WTC11 (cell line): ENCODE results near the gene TTLL5. TPM values are rescaled to one million over a fixed set of nuclear protein-coding genes. Genes with fewer than 3 reads are reported as not detected.

Experiments
- ATAC-seq: fragments of 200-7000 bp; cut with Tn5 transposase; 2 replicates; pipeline ENCODE4 v1.10.0; 2021; ENCODE audit warnings: mild to moderate bottlenecking, moderate library complexity
- CTCF ChIA-PET: fragments of 300-600 bp; sonication (Branson Sonifier 250); formaldehyde crosslinking; loops from one replicate; lab custom pipeline; 2021; ENCODE audit warnings: antibody characterized with exemption; lab: Charles Lee
- POLR2A ChIA-PET: fragments of 350-600 bp; sonication (Branson Sonifier 250); formaldehyde crosslinking; loops from one replicate; lab custom pipeline; 2021; ENCODE audit warnings: antibody characterized with exemption; lab: Charles Lee
- DNase-seq: peaks from one replicate; pipeline ENCODE4 v3.0.0; 2021; ENCODE audit warnings: low spot score
- H3K27ac Mint-ChIP-seq: 2 replicates; pipeline ENCODE4 v1.8.0; 2021; ENCODE audit warnings: mixed read lengths
- H3K27me3 Mint-ChIP-seq: 2 replicates; pipeline ENCODE4 v1.8.0; 2021; ENCODE audit warnings: low read depth, mild to moderate bottlenecking, moderate library complexity, mixed read lengths
- H3K36me3 Mint-ChIP-seq: 2 replicates; pipeline ENCODE4 v1.8.0; 2021; ENCODE audit warnings: mixed read lengths
- H3K4me1 Mint-ChIP-seq: 2 replicates; pipeline ENCODE4 v1.8.0; 2022; ENCODE audit warnings: mixed read lengths
- H3K4me3 Mint-ChIP-seq: 2 replicates; pipeline ENCODE4 v1.8.0; 2021; ENCODE audit warnings: mild to moderate bottlenecking, moderate library complexity, mixed read lengths
- H3K9me3 Mint-ChIP-seq: 2 replicates; pipeline ENCODE4 v1.8.0; 2021; ENCODE audit warnings: mixed read lengths
- CBFB ChIP-seq: sonication (generic); formaldehyde crosslinking; IDR thresholded peaks from 2 replicates; pipeline ENCODE4 v1.8.1; 2022; ENCODE audit warnings: mild to moderate bottlenecking, low read depth, missing genetic modification reagents
- CREM ChIP-seq: sonication (generic); formaldehyde crosslinking; IDR thresholded peaks from 2 replicates; pipeline ENCODE4 v1.8.1; 2022; ENCODE audit warnings: mild to moderate bottlenecking, missing genetic modification reagents, moderate library complexity
- ELF4 ChIP-seq: sonication (generic); formaldehyde crosslinking; IDR thresholded peaks from 2 replicates; pipeline ENCODE4 v1.8.1; 2022; ENCODE audit warnings: low read depth, mild to moderate bottlenecking, moderate library complexity, missing genetic modification reagents
- GABPB1 ChIP-seq: sonication (generic); formaldehyde crosslinking; IDR thresholded peaks from 2 replicates; pipeline ENCODE4 v1.8.1; 2023; ENCODE audit warnings: mild to moderate bottlenecking, missing genetic modification reagents
- HMGA2 ChIP-seq: fragments of 250-450 bp; sonication (Bioruptor Pico); IDR thresholded peaks from 2 replicates; pipeline ENCODE4 v1.4.0; 2021; ENCODE audit warnings: mild to moderate bottlenecking, moderate library complexity
- IRF2 ChIP-seq: sonication (generic); formaldehyde crosslinking; IDR thresholded peaks from 2 replicates; pipeline ENCODE4 v1.8.0; 2022; ENCODE audit warnings: low read depth, missing genetic modification reagents, borderline replicate concordance
- JUN ChIP-seq: sonication (generic); formaldehyde crosslinking; IDR thresholded peaks from 2 replicates; pipeline ENCODE4 v1.8.0; 2023; ENCODE audit warnings: mild to moderate bottlenecking, missing genetic modification reagents
- KAT7 ChIP-seq: sonication (generic); formaldehyde crosslinking; IDR thresholded peaks from 2 replicates; pipeline ENCODE4 v1.8.1; 2023; ENCODE audit warnings: missing genetic modification reagents, mild to moderate bottlenecking, borderline replicate concordance
- MAX ChIP-seq: sonication (generic); formaldehyde crosslinking; IDR thresholded peaks from 2 replicates; pipeline ENCODE4 v1.8.0; 2022; ENCODE audit warnings: mild to moderate bottlenecking, missing genetic modification reagents
- MXD4 ChIP-seq: fragments of 250-450 bp; sonication (Bioruptor Pico); IDR thresholded peaks from 2 replicates; pipeline ENCODE4 v1.8.0; 2021; ENCODE audit warnings: mild to moderate bottlenecking, moderate library complexity, borderline replicate concordance
- MYBL2 ChIP-seq: sonication (generic); formaldehyde crosslinking; IDR thresholded peaks from 2 replicates; pipeline ENCODE4 v1.8.1; 2023; ENCODE audit warnings: mild to moderate bottlenecking, moderate library complexity, missing genetic modification reagents
- NFATC4 ChIP-seq: fragments of 250-450 bp; sonication (Bioruptor Pico); IDR thresholded peaks from 2 replicates; pipeline ENCODE4 v1.9.0; 2021; ENCODE audit warnings: mild to moderate bottlenecking
- NFYB ChIP-seq: sonication (generic); formaldehyde crosslinking; conservative IDR thresholded peaks from 2 replicates; pipeline ENCODE4 v1.8.0; 2022; ENCODE audit warnings: low read depth, missing genetic modification reagents
- PRRX2 ChIP-seq: fragments of 250-450 bp; sonication (Bioruptor Pico); IDR thresholded peaks from 2 replicates; pipeline ENCODE4 v1.8.0; 2021; ENCODE audit warnings: mild to moderate bottlenecking
- TCF7 ChIP-seq: sonication (generic); formaldehyde crosslinking; IDR thresholded peaks from 2 replicates; pipeline ENCODE4 v1.8.0; 2022; ENCODE audit warnings: mild to moderate bottlenecking, low read depth, missing genetic modification reagents, moderate library complexity
- TP53 ChIP-seq: sonication (generic); formaldehyde crosslinking; IDR thresholded peaks from 2 replicates; pipeline ENCODE4 v1.8.1; 2023; ENCODE audit warnings: mild to moderate bottlenecking, missing genetic modification reagents
- USF1 ChIP-seq: sonication (generic); formaldehyde crosslinking; IDR thresholded peaks from 2 replicates; pipeline ENCODE4 v1.8.0; 2022; ENCODE audit warnings: mild to moderate bottlenecking, missing genetic modification reagents
- ZBTB21 ChIP-seq: sonication (generic); formaldehyde crosslinking; IDR thresholded peaks from 2 replicates; pipeline ENCODE4 v1.8.1; 2023; ENCODE audit warnings: mild to moderate bottlenecking, missing genetic modification reagents, borderline replicate concordance
- ZNF121 ChIP-seq: sonication (generic); formaldehyde crosslinking; IDR thresholded peaks from 2 replicates; pipeline ENCODE4 v1.8.0; 2023; ENCODE audit warnings: missing genetic modification reagents
- total RNA-seq: library from RNA; stranded (reverse); gene quantifications from 3 replicates; pipeline ENCODE4 v1.2.3, GENCODE V29; 2021
- TF ChIP-seq, protein P1 (sequence below): sonication (generic); formaldehyde crosslinking; IDR thresholded peaks from 2 replicates; pipeline ENCODE4 v1.8.1; 2023; ENCODE audit warnings: mild to moderate bottlenecking, moderate library complexity, missing genetic modification reagents
- TF ChIP-seq, protein P2 (sequence below): sonication (generic); formaldehyde crosslinking; IDR thresholded peaks from 2 replicates; pipeline ENCODE4 v1.8.0; 2023; ENCODE audit warnings: missing genetic modification reagents, mild to moderate bottlenecking, borderline replicate concordance
- TF ChIP-seq, protein P3 (sequence below): sonication (generic); formaldehyde crosslinking; IDR thresholded peaks from 2 replicates; pipeline ENCODE4 v1.8.1; 2023; ENCODE audit warnings: mild to moderate bottlenecking, missing genetic modification reagents, moderate library complexity
- TF ChIP-seq, protein P4 (sequence below): fragments of 250-450 bp; sonication (Bioruptor Pico); IDR thresholded peaks from 2 replicates; pipeline ENCODE4 v1.9.0; 2021; ENCODE audit warnings: mild to moderate bottlenecking
- TF ChIP-seq, protein P5 (sequence below): fragments of 250-450 bp; sonication (Bioruptor Pico); IDR thresholded peaks from 2 replicates; pipeline ENCODE4 v1.9.0; 2021; ENCODE audit warnings: mild to moderate bottlenecking

Gene TTLL5
- total RNA-seq, 1 experiment from 2014 or later = 39.6 TPM

DNA sequence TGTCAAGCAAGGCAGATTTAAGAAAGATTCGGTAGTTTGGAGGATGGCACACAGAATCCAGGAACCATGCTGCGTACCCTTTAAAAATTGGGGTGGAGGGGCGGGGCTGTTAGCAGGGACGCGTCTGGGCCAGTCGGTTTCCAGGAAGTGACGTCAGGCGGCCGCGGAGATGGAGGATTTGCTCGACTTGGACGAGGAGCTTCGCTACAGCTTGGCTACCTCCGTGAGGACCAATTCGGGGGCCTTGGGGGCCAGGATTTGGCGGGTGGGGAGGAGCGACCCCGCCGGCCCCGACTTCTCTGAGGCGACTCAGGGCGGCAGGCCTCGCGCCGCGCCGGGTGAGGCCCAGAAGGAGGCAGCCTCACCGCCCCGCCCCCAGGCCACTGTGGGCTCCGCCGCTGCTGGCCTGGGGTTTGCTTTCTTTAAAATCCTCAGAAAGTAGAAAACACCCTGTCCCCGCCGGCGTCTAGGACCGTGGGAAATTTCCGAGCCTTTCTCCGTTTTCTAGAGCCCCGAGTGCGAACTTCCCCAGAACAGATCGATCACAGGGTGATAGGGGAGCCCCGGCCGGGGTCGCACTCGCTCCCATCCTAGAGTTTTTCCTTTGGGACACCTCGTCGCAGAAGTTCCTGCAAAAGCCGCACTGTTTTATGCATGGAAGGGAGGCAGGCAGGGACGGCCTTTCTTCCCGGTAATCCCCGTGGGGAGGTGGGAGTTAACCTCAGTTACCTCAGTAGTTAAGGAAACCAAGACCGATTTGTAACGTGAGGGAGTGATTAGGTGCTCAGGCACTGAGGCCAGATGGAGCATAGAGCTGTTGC lies 324.8 kb downstream of the TTLL5 start, which contains the start of gene IFT43 (continued):
- TF ChIP-seq KAT7 (CRISPR knock-in tag) (no peak), MAX (CRISPR knock-in tag) (no peak), CREM (peak; percentile 88; the same call in 1 of the 2 replicates), GABPB1 (CRISPR knock-in tag) (peak; percentile 36; the same call in 1 of the 2 replicates), NFYB (CRISPR knock-in tag) (no peak), ZBTB21 (no peak), NFATC4 (CRISPR knock-in tag) (no peak), TCF7 (no peak), JUN (CRISPR knock-in tag) (no peak), HMGA2 (CRISPR knock-in tag) (no peak), ELF4 (CRISPR knock-in tag) (no peak), USF1 (no peak), TP53 (no peak), MXD4 (CRISPR knock-in tag) (no peak)
- TF ChIP-seq, protein P1, sequence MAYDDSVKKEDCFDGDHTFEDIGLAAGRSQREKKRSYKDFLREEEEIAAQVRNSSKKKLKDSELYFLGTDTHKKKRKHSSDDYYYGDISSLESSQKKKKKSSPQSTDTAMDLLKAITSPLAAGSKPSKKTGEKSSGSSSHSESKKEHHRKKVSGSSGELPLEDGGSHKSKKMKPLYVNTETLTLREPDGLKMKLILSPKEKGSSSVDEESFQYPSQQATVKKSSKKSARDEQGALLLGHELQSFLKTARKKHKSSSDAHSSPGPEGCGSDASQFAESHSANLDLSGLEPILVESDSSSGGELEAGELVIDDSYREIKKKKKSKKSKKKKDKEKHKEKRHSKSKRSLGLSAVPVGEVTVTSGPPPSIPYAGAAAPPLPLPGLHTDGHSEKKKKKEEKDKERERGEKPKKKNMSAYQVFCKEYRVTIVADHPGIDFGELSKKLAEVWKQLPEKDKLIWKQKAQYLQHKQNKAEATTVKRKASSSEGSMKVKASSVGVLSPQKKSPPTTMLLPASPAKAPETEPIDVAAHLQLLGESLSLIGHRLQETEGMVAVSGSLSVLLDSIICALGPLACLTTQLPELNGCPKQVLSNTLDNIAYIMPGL (CRISPR knock-in tag) = 0 out of 2 replicates have a peak, but pooled peaks have one; percentile 36
- TF ChIP-seq, protein P2, sequence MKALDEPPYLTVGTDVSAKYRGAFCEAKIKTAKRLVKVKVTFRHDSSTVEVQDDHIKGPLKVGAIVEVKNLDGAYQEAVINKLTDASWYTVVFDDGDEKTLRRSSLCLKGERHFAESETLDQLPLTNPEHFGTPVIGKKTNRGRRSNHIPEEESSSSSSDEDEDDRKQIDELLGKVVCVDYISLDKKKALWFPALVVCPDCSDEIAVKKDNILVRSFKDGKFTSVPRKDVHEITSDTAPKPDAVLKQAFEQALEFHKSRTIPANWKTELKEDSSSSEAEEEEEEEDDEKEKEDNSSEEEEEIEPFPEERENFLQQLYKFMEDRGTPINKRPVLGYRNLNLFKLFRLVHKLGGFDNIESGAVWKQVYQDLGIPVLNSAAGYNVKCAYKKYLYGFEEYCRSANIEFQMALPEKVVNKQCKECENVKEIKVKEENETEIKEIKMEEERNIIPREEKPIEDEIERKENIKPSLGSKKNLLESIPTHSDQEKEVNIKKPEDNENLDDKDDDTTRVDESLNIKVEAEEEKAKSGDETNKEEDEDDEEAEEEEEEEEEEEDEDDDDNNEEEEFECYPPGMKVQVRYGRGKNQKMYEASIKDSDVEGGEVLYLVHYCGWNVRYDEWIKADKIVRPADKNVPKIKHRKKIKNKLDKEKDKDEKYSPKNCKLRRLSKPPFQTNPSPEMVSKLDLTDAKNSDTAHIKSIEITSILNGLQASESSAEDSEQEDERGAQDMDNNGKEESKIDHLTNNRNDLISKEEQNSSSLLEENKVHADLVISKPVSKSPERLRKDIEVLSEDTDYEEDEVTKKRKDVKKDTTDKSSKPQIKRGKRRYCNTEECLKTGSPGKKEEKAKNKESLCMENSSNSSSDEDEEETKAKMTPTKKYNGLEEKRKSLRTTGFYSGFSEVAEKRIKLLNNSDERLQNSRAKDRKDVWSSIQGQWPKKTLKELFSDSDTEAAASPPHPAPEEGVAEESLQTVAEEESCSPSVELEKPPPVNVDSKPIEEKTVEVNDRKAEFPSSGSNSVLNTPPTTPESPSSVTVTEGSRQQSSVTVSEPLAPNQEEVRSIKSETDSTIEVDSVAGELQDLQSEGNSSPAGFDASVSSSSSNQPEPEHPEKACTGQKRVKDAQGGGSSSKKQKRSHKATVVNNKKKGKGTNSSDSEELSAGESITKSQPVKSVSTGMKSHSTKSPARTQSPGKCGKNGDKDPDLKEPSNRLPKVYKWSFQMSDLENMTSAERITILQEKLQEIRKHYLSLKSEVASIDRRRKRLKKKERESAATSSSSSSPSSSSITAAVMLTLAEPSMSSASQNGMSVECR = 0 out of 2 replicates have a peak, but pooled peaks have one; percentile 55

- no peaks in the 10 kb centered on the region for H3K36me3 Mint-ChIP-seq
- CTCF ChIA-PET = interaction anchor here (0.6 to 1.9 kb wide), 2 partner anchors 277 to 441 kb away, joined by 3 to 8 read pairs; no protein-coding TSS in a partner anchor
- no peak overlapping the region for H3K27ac Mint-ChIP-seq
- H3K4me3 Mint-ChIP-seq = peak overlapping the region; percentile 97
- peaks cover 29% of the 10 kb centered on the region for H3K27me3 Mint-ChIP-seq
- POLR2A ChIA-PET = interaction anchor here (1.2 kb wide), 1 partner anchor 42 kb away, joined by 3 read pairs; no protein-coding TSS in a partner anchor
- H3K9me3 Mint-ChIP-seq = no peaks in the 10 kb centered on the region
- DNase-seq (no peak), ATAC-seq (no peak)
- peaks cover 12% of the 10 kb centered on the region for H3K4me1 Mint-ChIP-seq
- TF ChIP-seq PRRX2 (CRISPR knock-in tag) = no peak
- TF ChIP-seq, protein P3, sequence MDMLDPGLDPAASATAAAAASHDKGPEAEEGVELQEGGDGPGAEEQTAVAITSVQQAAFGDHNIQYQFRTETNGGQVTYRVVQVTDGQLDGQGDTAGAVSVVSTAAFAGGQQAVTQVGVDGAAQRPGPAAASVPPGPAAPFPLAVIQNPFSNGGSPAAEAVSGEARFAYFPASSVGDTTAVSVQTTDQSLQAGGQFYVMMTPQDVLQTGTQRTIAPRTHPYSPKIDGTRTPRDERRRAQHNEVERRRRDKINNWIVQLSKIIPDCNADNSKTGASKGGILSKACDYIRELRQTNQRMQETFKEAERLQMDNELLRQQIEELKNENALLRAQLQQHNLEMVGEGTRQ (CRISPR knock-in tag) = no peak
- TF ChIP-seq CBFB (CRISPR knock-in tag) = no peak
- TF ChIP-seq IRF2 = no peak
- TF ChIP-seq, protein P4, sequence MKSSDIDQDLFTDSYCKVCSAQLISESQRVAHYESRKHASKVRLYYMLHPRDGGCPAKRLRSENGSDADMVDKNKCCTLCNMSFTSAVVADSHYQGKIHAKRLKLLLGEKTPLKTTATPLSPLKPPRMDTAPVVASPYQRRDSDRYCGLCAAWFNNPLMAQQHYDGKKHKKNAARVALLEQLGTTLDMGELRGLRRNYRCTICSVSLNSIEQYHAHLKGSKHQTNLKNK (CRISPR knock-in tag) = no peak
- no peak for TF ChIP-seq MYBL2 (CRISPR knock-in tag)
- TF ChIP-seq ZNF121 = no peak
- TF ChIP-seq, protein P5, sequence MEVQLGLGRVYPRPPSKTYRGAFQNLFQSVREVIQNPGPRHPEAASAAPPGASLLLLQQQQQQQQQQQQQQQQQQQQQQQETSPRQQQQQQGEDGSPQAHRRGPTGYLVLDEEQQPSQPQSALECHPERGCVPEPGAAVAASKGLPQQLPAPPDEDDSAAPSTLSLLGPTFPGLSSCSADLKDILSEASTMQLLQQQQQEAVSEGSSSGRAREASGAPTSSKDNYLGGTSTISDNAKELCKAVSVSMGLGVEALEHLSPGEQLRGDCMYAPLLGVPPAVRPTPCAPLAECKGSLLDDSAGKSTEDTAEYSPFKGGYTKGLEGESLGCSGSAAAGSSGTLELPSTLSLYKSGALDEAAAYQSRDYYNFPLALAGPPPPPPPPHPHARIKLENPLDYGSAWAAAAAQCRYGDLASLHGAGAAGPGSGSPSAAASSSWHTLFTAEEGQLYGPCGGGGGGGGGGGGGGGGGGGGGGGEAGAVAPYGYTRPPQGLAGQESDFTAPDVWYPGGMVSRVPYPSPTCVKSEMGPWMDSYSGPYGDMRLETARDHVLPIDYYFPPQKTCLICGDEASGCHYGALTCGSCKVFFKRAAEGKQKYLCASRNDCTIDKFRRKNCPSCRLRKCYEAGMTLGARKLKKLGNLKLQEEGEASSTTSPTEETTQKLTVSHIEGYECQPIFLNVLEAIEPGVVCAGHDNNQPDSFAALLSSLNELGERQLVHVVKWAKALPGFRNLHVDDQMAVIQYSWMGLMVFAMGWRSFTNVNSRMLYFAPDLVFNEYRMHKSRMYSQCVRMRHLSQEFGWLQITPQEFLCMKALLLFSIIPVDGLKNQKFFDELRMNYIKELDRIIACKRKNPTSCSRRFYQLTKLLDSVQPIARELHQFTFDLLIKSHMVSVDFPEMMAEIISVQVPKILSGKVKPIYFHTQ = no peak
Measured at GRCh38 chr14:75986439-75986765, 325.4 kb downstream of the TTLL5 start.
